Upper lobe of left lung (tissue), 6 donors: ENCODE measurements around the gene TRIM15. TPM values are rescaled to one million over a fixed set of nuclear protein-coding genes. Genes with fewer than 3 reads are reported as not detected.

Source experiments
- ATAC-seq, 2 donors: fragments of 200-7000 bp; cut with Tn5 transposase; one replicate each; pipeline ENCODE4 v1.9.1; 2022; ENCODE audit warnings: mild to moderate bottlenecking in 2 of 2, moderate library complexity in 2 of 2; ENCODE audit not compliant: low FRiP score in 2 of 2
- DNase-seq, 2 donors: peaks; one replicate each; pipeline ENCODE4 v3.0.0-alpha.2; 2019 to 2020
- H3K27ac ChIP-seq, 4 donors: fragments of 200-600 bp; sonication (generic); one replicate each; pipeline ENCODE4 v1.5.1; 2016 to 2019
- H3K27me3 ChIP-seq, 4 donors: fragments of 200-600 bp; sonication (generic); one replicate each; pipeline ENCODE4 v1.5.1; 2017 to 2019
- H3K36me3 ChIP-seq, 4 donors: fragments of 200-600 bp; sonication (generic); one replicate each; pipeline ENCODE4 v1.5.1; 2016 to 2019
- H3K4me1 ChIP-seq, 4 donors: fragments of 200-600 bp; sonication (generic); one replicate each; pipeline ENCODE4 v1.5.1; 2018 to 2019
- H3K4me3 ChIP-seq, 4 donors: fragments of 200-600 bp; sonication (generic); one replicate each; pipeline ENCODE4 v1.5.1; 2017 to 2019; ENCODE audit warnings: mild to moderate bottlenecking in 2 of 4, moderate library complexity in 1 of 4
- H3K9me3 ChIP-seq, 4 donors: fragments of 200-600 bp; sonication (generic); one replicate each; pipeline ENCODE4 v1.5.1; 2018 to 2019
- CTCF ChIP-seq, 6 experiments: fragments of 450-650 bp in 4 of 6; fragments of 200-600 bp in 2 of 6; sonication (generic) in 2 of 6; IDR thresholded peaks; one replicate each; pipeline ENCODE4 v1.5.1; 2016 to 2019; ENCODE audit warnings: antibody characterized with exemption in 6 of 6
- EP300 ChIP-seq, 4 donors: sonication (generic); formaldehyde crosslinking; IDR thresholded peaks; one replicate each; pipeline ENCODE4 v1.5.1; 2017; ENCODE audit warnings: antibody characterized with exemption in 4 of 4, control low read depth in 2 of 4
- POLR2A ChIP-seq, 4 donors: fragments of 450-650 bp; IDR thresholded peaks; one replicate each; pipeline ENCODE4 v1.5.1; 2016 to 2017; ENCODE audit warnings: antibody characterized with exemption in 4 of 4, mild to moderate bottlenecking in 2 of 4
- POLR2AphosphoS5 ChIP-seq, 2 donors: sonication (generic); formaldehyde crosslinking; IDR thresholded peaks; one replicate each; pipeline ENCODE4 v1.5.1; 2017; ENCODE audit warnings: antibody characterized with exemption in 2 of 2
- WGBS, 2 donors: methylation state at CpG; one replicate each; pipeline ENCODE4 v1.1.5; 2017 to 2018; 5-methylcytosine and 5-hydroxymethylcytosine counted together
- total RNA-seq, 6 donors: library from RNA; depleted of rRNA in 4 of 6; stranded (reverse); fragments of >200 nt in 4 of 6; gene quantifications; one replicate each; pipeline versions ENCODE4 v1.1.0 to v1.2.1, GENCODE V29; 2016 to 2021
- donor health status: DM: no; HTN: no; CAD: no; lungs with moderate emphysema.
- donor health status: DM: no; HTN: yes; CAD: no; lungs with severe emphysema.

TRIM15 gene
- total RNA-seq, 6 donors from 2014 or later: 0.30 to 1.0 TPM; not detected in 4

- 7 to 9% methylated on average over 4 of the region's 4 CpGs for WGBS, 2 donors
Observed at GRCh38 chr6:30156262-30156599, 7.1 kb upstream of the TRIM15 start.

GRCh38 chr6:30156774-30157173, 6.6 kb upstream of the TRIM15 start:
- no peaks in the 10 kb centered on the region for H3K36me3 ChIP-seq
- H3K4me1 ChIP-seq: peaks cover 7 to 13% (median 10%) of the 10 kb centered on the region in 4 donors
- H3K4me3 ChIP-seq: no peak overlapping the region
- whole genome bisulfite sequencing, 2 donors: 88 to 95% methylated on average over 9 of the region's 9 CpGs
- H3K27me3 ChIP-seq: no peaks in the 10 kb centered on the region
- no peak for TF ChIP-seq POLR2AphosphoS5 (IDR thresholded peaks at IDR 0.05)
- TF ChIP-seq CTCF (IDR thresholded peaks at IDR 0.05): no peak
- TF ChIP-seq POLR2A (IDR thresholded peaks at IDR 0.05): no peak
- no peak for TF ChIP-seq EP300 (IDR thresholded peaks at IDR 0.05)
- no peak for DNase-seq
- H3K9me3 ChIP-seq: no peaks in the 10 kb centered on the region
- ATAC-seq: no peak
- H3K27ac ChIP-seq: peak overlapping the region in 2 of 4 donors; percentile 44 to 48

More at GRCh38 chr6:30156262-30156599, 7.1 kb upstream of the TRIM15 start:
- no peaks in the 10 kb centered on the region for H3K36me3 ChIP-seq
- H3K27ac ChIP-seq: peak overlapping the region in 2 of 4 donors; percentile 44 to 53
- no peak overlapping the region for H3K4me3 ChIP-seq
- DNase-seq (peak in 1 of 2 donors; percentile 55), ATAC-seq (peak in 1 of 2 donors; percentile 74)
- H3K9me3 ChIP-seq: no peaks in the 10 kb centered on the region
- no peaks in the 10 kb centered on the region for H3K27me3 ChIP-seq
- H3K4me1 ChIP-seq: peaks cover 7 to 13% (median 10%) of the 10 kb centered on the region in 4 donors
- TF ChIP-seq CTCF (IDR thresholded peaks at IDR 0.05) (no peak), POLR2AphosphoS5 (IDR thresholded peaks at IDR 0.05) (peak; percentile 35 to 56), EP300 (IDR thresholded peaks at IDR 0.05) (peak in 2 of 4 donors; percentile 9 to 28)

- DNase-seq: no peak
- H3K27ac ChIP-seq: no peak overlapping the region
- H3K4me3 ChIP-seq: no peak overlapping the region
Observed at GRCh38 chr6:30157581-30157980, 5.8 kb upstream of the TRIM15 start.

GRCh38 chr6:30157999-30158398, 5.3 kb upstream of the TRIM15 start:
- Histone ChIP-seq H3K27ac (no peak overlapping the region), H3K36me3 (no peaks in the 10 kb centered on the region), H3K27me3 (no peaks in the 10 kb centered on the region), H3K4me1 (peaks cover 7 to 13% (median 10%) of the 10 kb centered on the region in 4 donors), H3K9me3 (no peaks in the 10 kb centered on the region), H3K4me3 (no peak overlapping the region)
- TF ChIP-seq POLR2AphosphoS5 (IDR thresholded peaks at IDR 0.05): no peak
- no peak for TF ChIP-seq EP300 (IDR thresholded peaks at IDR 0.05)
- TF ChIP-seq CTCF (IDR thresholded peaks at IDR 0.05): no peak
- TF ChIP-seq POLR2A (IDR thresholded peaks at IDR 0.05): no peak
- ATAC-seq: no peak
- DNase-seq: no peak
- WGBS, 2 donors: 74 to 85% methylated on average over 2 of the region's 2 CpGs

More at GRCh38 chr6:30157581-30157980, 5.8 kb upstream of the TRIM15 start:
- Histone ChIP-seq H3K4me1 (peaks cover 7 to 13% (median 10%) of the 10 kb centered on the region in 4 donors), H3K36me3 (no peaks in the 10 kb centered on the region), H3K27me3 (no peaks in the 10 kb centered on the region), H3K9me3 (no peaks in the 10 kb centered on the region)
- TF ChIP-seq POLR2A (IDR thresholded peaks at IDR 0.05): no peak
- no peak for TF ChIP-seq EP300 (IDR thresholded peaks at IDR 0.05)
- no peak for TF ChIP-seq POLR2AphosphoS5 (IDR thresholded peaks at IDR 0.05)
- no peak for TF ChIP-seq CTCF (IDR thresholded peaks at IDR 0.05)
- no peak for ATAC-seq

GRCh38 chr6:30158475-30159040, 4.8 kb upstream of the TRIM15 start:
- WGBS, 2 donors: 68 to 74% methylated on average over 3 of the region's 3 CpGs
- no peaks in the 10 kb centered on the region for H3K36me3 ChIP-seq
- no peak overlapping the region for H3K4me3 ChIP-seq
- no peak for DNase-seq
- TF ChIP-seq POLR2A (IDR thresholded peaks at IDR 0.05): no peak
- TF ChIP-seq POLR2AphosphoS5 (IDR thresholded peaks at IDR 0.05): no peak
- no peaks in the 10 kb centered on the region for H3K9me3 ChIP-seq
- no peak for ATAC-seq
- peaks cover 7 to 13% (median 10%) of the 10 kb centered on the region in 4 donors for H3K4me1 ChIP-seq
- H3K27ac ChIP-seq: no peak overlapping the region
- no peaks in the 10 kb centered on the region for H3K27me3 ChIP-seq
